NB4 (cell line): ENCODE results near the gene XDH.

ENCODE experiments used
- POLR2A ChIP-seq: IDR thresholded peaks from 2 replicates; pipeline ENCODE4 v1.6.1; 2011; ENCODE audit warnings: mild to moderate bottlenecking; ENCODE audit not compliant: insufficient read length; ENCODE audit errors: extremely low read depth
- TF ChIP-seq, protein P1 (sequence below): IDR thresholded peaks from one replicate; pipeline ENCODE4 v1.5.1; 2012; ENCODE audit warnings: low read depth, low read length

DNA sequence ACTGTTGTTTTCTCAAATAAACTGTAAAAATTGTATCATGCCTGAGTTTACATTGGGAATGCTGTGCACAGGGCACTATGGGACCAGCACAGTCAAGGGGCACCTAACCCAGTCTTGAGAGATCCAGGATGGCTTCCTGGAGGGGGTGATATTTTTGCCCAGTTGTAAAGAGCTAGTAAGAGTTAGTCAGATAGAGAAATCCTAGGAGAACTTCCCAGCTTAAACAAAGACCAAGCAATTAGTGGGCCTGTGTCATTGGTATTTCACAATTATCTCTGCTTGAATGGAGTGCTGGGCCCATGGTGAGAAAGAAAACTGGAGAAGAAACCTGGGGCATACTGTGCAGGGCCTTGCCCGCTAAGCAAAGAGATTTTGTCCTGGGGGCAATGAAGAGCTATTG, 12.2 kb downstream of the XDH start:
- TF ChIP-seq, protein P1, sequence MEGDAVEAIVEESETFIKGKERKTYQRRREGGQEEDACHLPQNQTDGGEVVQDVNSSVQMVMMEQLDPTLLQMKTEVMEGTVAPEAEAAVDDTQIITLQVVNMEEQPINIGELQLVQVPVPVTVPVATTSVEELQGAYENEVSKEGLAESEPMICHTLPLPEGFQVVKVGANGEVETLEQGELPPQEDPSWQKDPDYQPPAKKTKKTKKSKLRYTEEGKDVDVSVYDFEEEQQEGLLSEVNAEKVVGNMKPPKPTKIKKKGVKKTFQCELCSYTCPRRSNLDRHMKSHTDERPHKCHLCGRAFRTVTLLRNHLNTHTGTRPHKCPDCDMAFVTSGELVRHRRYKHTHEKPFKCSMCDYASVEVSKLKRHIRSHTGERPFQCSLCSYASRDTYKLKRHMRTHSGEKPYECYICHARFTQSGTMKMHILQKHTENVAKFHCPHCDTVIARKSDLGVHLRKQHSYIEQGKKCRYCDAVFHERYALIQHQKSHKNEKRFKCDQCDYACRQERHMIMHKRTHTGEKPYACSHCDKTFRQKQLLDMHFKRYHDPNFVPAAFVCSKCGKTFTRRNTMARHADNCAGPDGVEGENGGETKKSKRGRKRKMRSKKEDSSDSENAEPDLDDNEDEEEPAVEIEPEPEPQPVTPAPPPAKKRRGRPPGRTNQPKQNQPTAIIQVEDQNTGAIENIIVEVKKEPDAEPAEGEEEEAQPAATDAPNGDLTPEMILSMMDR = no peak
- no peak for TF ChIP-seq POLR2A
